ENCODE results near the gene IFT81.

IFT81 gene

GRCh38 chr12:110183386-110183785 lies 59.2 kb downstream of the IFT81 start:
- TF ChIP-seq USF1 (IDR thresholded peaks at IDR 0.05) (no peak), FOXM1 (IDR thresholded peaks at IDR 0.05; ENCODE audit: borderline replicate concordance, low read depth) (no peak), TAF1 (IDR thresholded peaks at IDR 0.05; ENCODE audit: low read depth) (no peak), CREB1 (IDR thresholded peaks at IDR 0.05; ENCODE audit: low read depth) (no peak), NFIC (IDR thresholded peaks at IDR 0.05) (no peak), MAX (IDR thresholded peaks at IDR 0.05) (no peak), ZBTB7A (IDR thresholded peaks at IDR 0.05; ENCODE audit: low read depth) (no peak), YY1 (IDR thresholded peaks at IDR 0.05; ENCODE audit: low read depth) (no peak), EGR1 (IDR thresholded peaks at IDR 0.05) (no peak), REST (IDR thresholded peaks at IDR 0.05; ENCODE audit: low read depth) (no peak), TEAD4 (IDR thresholded peaks at IDR 0.05) (no peak), CEBPB (IDR thresholded peaks at IDR 0.05) (no peak), RAD21 (IDR thresholded peaks at IDR 0.05; ENCODE audit: low read depth) (no peak), TCF12 (IDR thresholded peaks at IDR 0.05; ENCODE audit: low read depth) (no peak)

- TF ChIP-seq CEBPB (IDR thresholded peaks at IDR 0.05): no peak
- TF ChIP-seq FOXM1 (IDR thresholded peaks at IDR 0.05; ENCODE audit: borderline replicate concordance, low read depth): no peak
- no peak for TF ChIP-seq TCF12 (IDR thresholded peaks at IDR 0.05; ENCODE audit: low read depth)
These were observed 61.5 kb downstream of the IFT81 start for GRCh38 chr12:110185626-110186025.

GRCh38 chr12:110186059-110186458 lies 61.9 kb downstream of the IFT81 start:
- TF ChIP-seq USF1 (IDR thresholded peaks at IDR 0.05) (no peak), YY1 (IDR thresholded peaks at IDR 0.05; ENCODE audit: low read depth) (no peak), NFIC (IDR thresholded peaks at IDR 0.05) (no peak), TAF1 (IDR thresholded peaks at IDR 0.05; ENCODE audit: low read depth) (no peak), CREB1 (IDR thresholded peaks at IDR 0.05; ENCODE audit: low read depth) (no peak), TEAD4 (IDR thresholded peaks at IDR 0.05) (no peak), TCF12 (IDR thresholded peaks at IDR 0.05; ENCODE audit: low read depth) (no peak), RAD21 (IDR thresholded peaks at IDR 0.05; ENCODE audit: low read depth) (no peak), MAX (IDR thresholded peaks at IDR 0.05) (no peak), EP300 (IDR thresholded peaks at IDR 0.05; ENCODE audit: borderline replicate concordance) (no peak), FOXM1 (IDR thresholded peaks at IDR 0.05; ENCODE audit: borderline replicate concordance, low read depth) (no peak), ZBTB7A (IDR thresholded peaks at IDR 0.05; ENCODE audit: low read depth) (no peak), REST (IDR thresholded peaks at IDR 0.05; ENCODE audit: low read depth) (no peak), EGR1 (IDR thresholded peaks at IDR 0.05) (no peak), CEBPB (IDR thresholded peaks at IDR 0.05) (no peak)

GRCh38 chr12:110193196-110193595 lies 69.0 kb downstream of the IFT81 start:
- TF ChIP-seq MAX (IDR thresholded peaks at IDR 0.05) (no peak), TEAD4 (IDR thresholded peaks at IDR 0.05) (no peak), YY1 (IDR thresholded peaks at IDR 0.05; ENCODE audit: low read depth) (no peak), USF1 (IDR thresholded peaks at IDR 0.05) (no peak), CREB1 (IDR thresholded peaks at IDR 0.05; ENCODE audit: low read depth) (no peak), REST (IDR thresholded peaks at IDR 0.05; ENCODE audit: low read depth) (no peak), TAF1 (IDR thresholded peaks at IDR 0.05; ENCODE audit: low read depth) (no peak), CEBPB (IDR thresholded peaks at IDR 0.05) (no peak), EGR1 (IDR thresholded peaks at IDR 0.05) (no peak), RAD21 (IDR thresholded peaks at IDR 0.05; ENCODE audit: low read depth) (no peak), FOXM1 (IDR thresholded peaks at IDR 0.05; ENCODE audit: borderline replicate concordance, low read depth) (no peak), EP300 (IDR thresholded peaks at IDR 0.05; ENCODE audit: borderline replicate concordance) (no peak), TCF12 (IDR thresholded peaks at IDR 0.05; ENCODE audit: low read depth) (no peak), ZBTB7A (IDR thresholded peaks at IDR 0.05; ENCODE audit: low read depth) (no peak), NFIC (IDR thresholded peaks at IDR 0.05) (no peak)

Measured in Ishikawa (cell line).